A673 (cell line): Measurements from ENCODE around the gene LEAP2.

Experiments
- CTCF ChIP-seq: fragments of 300-800, 200-600 bp; sonication (generic); conservative IDR thresholded peaks from 2 replicates; pipeline ENCODE4 v1.5.1; 2017; ENCODE audit warnings: low read depth, mild to moderate bottlenecking, antibody characterized with exemption, low read length, moderate library complexity, mixed read lengths
- EZH2 ChIP-seq: fragments of 200-600 bp; sonication (generic); IDR thresholded peaks from 2 replicates; pipeline ENCODE4 v1.6.1; 2017; ENCODE audit warnings: borderline replicate concordance, low read depth, mild to moderate bottlenecking, mixed read lengths, antibody characterized with exemption, low read length; ENCODE audit not compliant: poor library complexity, severe bottlenecking

- TF ChIP-seq CTCF (no peak), EZH2 (no peak)
These were observed 13.5 kb upstream of the LEAP2 start for GRCh38 chr5:132859889-132860437.
